HG03460 (cell line): Measurements from ENCODE around the gene DLG2.
A peak's percentile ranks its signal among the peaks of the same experiment; 100 is the strongest.

Experiments used
- ATAC-seq: cut with Tn5 transposase; IDR thresholded peaks from one replicate; pipeline ENCODE4 v1.9.1; 2021; ENCODE audit not compliant: unreplicated experiment

Gene DLG2

GRCh38 chr11:84607975-84608836, 1018.9 kb downstream of the DLG2 start:
- ATAC-seq, result no peak

GRCh38 chr11:84594602-84595001, 1032.5 kb downstream of the DLG2 start:
- no peak for ATAC-seq

- ATAC-seq, result no peak
Observed at GRCh38 chr11:84590106-84590505, 1037.0 kb downstream of the DLG2 start.

- ATAC-seq, result no peak
Observed at GRCh38 chr11:84588131-84588829, 1038.9 kb downstream of the DLG2 start.

- ATAC-seq, result no peak
Observed at GRCh38 chr11:84583106-84583505, 1044.0 kb downstream of the DLG2 start.

- no peak for ATAC-seq
Observed at GRCh38 chr11:84581083-84581482, 1046.1 kb downstream of the DLG2 start.

- no peak for ATAC-seq
Observed at GRCh38 chr11:84580428-84580827, 1046.7 kb downstream of the DLG2 start.

GRCh38 chr11:84573868-84574267, 1053.3 kb downstream of the DLG2 start:
- ATAC-seq, result no peak

GRCh38 chr11:84566671-84567070, 1060.5 kb downstream of the DLG2 start:
- ATAC-seq, result no peak

GRCh38 chr11:84564867-84565184, 1062.3 kb downstream of the DLG2 start:
- ATAC-seq, result no peak

GRCh38 chr11:84564180-84564866, 1062.8 kb downstream of the DLG2 start:
- ATAC-seq, result peak; percentile 88

GRCh38 chr11:84563356-84563755, 1063.8 kb downstream of the DLG2 start:
- ATAC-seq, result no peak

GRCh38 chr11:84560206-84560605, 1066.9 kb downstream of the DLG2 start:
- ATAC-seq, result no peak

- ATAC-seq, result peak; percentile 94
Observed at GRCh38 chr11:84558085-84558905, 1068.8 kb downstream of the DLG2 start.

GRCh38 chr11:84552791-84553190, 1074.4 kb downstream of the DLG2 start:
- no peak for ATAC-seq

- ATAC-seq, result peak; percentile 92
Observed at GRCh38 chr11:84549217-84549616, 1077.9 kb downstream of the DLG2 start.

- no peak for ATAC-seq
Observed at GRCh38 chr11:84544566-84544965, 1082.6 kb downstream of the DLG2 start.

GRCh38 chr11:84543367-84544159, 1083.6 kb downstream of the DLG2 start:
- no peak for ATAC-seq

- no peak for ATAC-seq
Observed at GRCh38 chr11:84541731-84542340, 1085.3 kb downstream of the DLG2 start.

GRCh38 chr11:84536456-84536855, 1090.7 kb downstream of the DLG2 start:
- no peak for ATAC-seq
